Osteoblast (primary cell): Measurements from ENCODE around the gene LRP10. TPM values are rescaled to one million over a fixed set of nuclear protein-coding genes. Genes with fewer than 3 reads are reported as not detected.
A peak's percentile ranks its signal among the peaks of the same experiment; 100 is the strongest.

Experiments used
- DNase-seq: peaks from one replicate; pipeline ENCODE4 v3.0.0; 2011; ENCODE audit warnings: low spot score, mixed read lengths; ENCODE audit not compliant: insufficient read length; ENCODE audit errors: missing footprints
- H2AFZ ChIP-seq: 2 replicates; pipeline ENCODE4 v1.6.0; 2011; ENCODE audit warnings: mild to moderate bottlenecking, low read length
- H3K27ac ChIP-seq: 2 replicates; pipeline ENCODE4 v1.5.1; 2011; ENCODE audit warnings: mild to moderate bottlenecking, low read depth, low read length, moderate library complexity
- H3K27me3 ChIP-seq: 2 replicates; pipeline ENCODE4 v1.6.0; 2012; ENCODE audit warnings: mild to moderate bottlenecking, control low read depth, inconsistent platforms, low read length, moderate library complexity; ENCODE audit not compliant: insufficient read depth
- H3K36me3 ChIP-seq: 2 replicates; pipeline ENCODE4 v1.5.1; 2011; ENCODE audit warnings: mild to moderate bottlenecking, low read length, control low read depth, moderate library complexity; ENCODE audit not compliant: insufficient read depth
- H3K4me1 ChIP-seq: 2 replicates; pipeline ENCODE4 v1.5.1; 2011; ENCODE audit warnings: mild to moderate bottlenecking, low read length, control low read depth, moderate library complexity; ENCODE audit not compliant: insufficient read depth
- H3K4me2 ChIP-seq: 2 replicates; pipeline ENCODE4 v1.6.0; 2011; ENCODE audit warnings: mild to moderate bottlenecking, low read length; ENCODE audit not compliant: insufficient read depth
- H3K4me3 ChIP-seq: fragments of 200-600 bp; sonication (generic); 3 replicates; pipeline ENCODE4 v1.5.1; 2012; ENCODE audit warnings: mild to moderate bottlenecking, low read length, inconsistent platforms; ENCODE audit not compliant: insufficient read depth
- H3K79me2 ChIP-seq: 2 replicates; pipeline ENCODE4 v1.6.0; 2012; ENCODE audit warnings: mild to moderate bottlenecking, low read length, control low read depth, inconsistent platforms; ENCODE audit not compliant: insufficient read depth
- H3K9me3 ChIP-seq: 2 replicates; pipeline ENCODE4 v1.5.1; 2011; ENCODE audit warnings: low read depth, low read length, control low read depth
- H4K20me1 ChIP-seq: 2 replicates; pipeline ENCODE4 v1.6.0; 2012; ENCODE audit warnings: mild to moderate bottlenecking, low read length, control low read depth; ENCODE audit not compliant: insufficient read depth
- CTCF ChIP-seq: IDR thresholded peaks from 2 replicates; pipeline ENCODE4 v1.5.1; 2011; ENCODE audit warnings: mild to moderate bottlenecking, low read depth, low read length, moderate library complexity; ENCODE audit errors: extremely low read depth
- total RNA-seq: library from RNA; depleted of rRNA; stranded (reverse); fragments of >200 nt; gene quantifications from 2 replicates; pipeline ENCODE4 v1.2.3, GENCODE V29; 2012

LRP10 gene
- total RNA-seq, 1 donor = 147 TPM

GRCh38 chr14:22923746-22924145, 52.2 kb downstream of the LRP10 start:
- Histone ChIP-seq H3K4me2 (no peak overlapping the region), H3K36me3 (peaks cover 68% of the 10 kb centered on the region), H3K79me2 (peaks cover 18% of the 10 kb centered on the region), H3K27me3 (no peaks in the 10 kb centered on the region), H3K4me3 (no peak overlapping the region), H3K4me1 (peaks cover 16% of the 10 kb centered on the region), H3K27ac (no peak overlapping the region), H2AFZ (no peak overlapping the region), H3K9me3 (no peaks in the 10 kb centered on the region), H4K20me1 (no peaks in the 10 kb centered on the region)
- TF ChIP-seq CTCF = no peak
- no peak for DNase-seq

GRCh38 chr14:22925513-22925912, 54.0 kb downstream of the LRP10 start:
- Histone ChIP-seq H3K4me3 (no peak overlapping the region), H3K9me3 (no peaks in the 10 kb centered on the region), H3K27me3 (no peaks in the 10 kb centered on the region), H3K27ac (no peak overlapping the region), H3K4me2 (no peak overlapping the region), H4K20me1 (no peaks in the 10 kb centered on the region), H3K36me3 (peaks cover 61% of the 10 kb centered on the region), H2AFZ (no peak overlapping the region), H3K4me1 (peaks cover 17% of the 10 kb centered on the region), H3K79me2 (peaks cover 23% of the 10 kb centered on the region)
- no peak for TF ChIP-seq CTCF
- no peak for DNase-seq

- H3K4me3 ChIP-seq = no peak overlapping the region
- no peak overlapping the region for H3K27ac ChIP-seq
- no peak for DNase-seq
- H3K4me2 ChIP-seq = no peak overlapping the region
- H4K20me1 ChIP-seq = no peaks in the 10 kb centered on the region
- peaks cover 23% of the 10 kb centered on the region for H3K79me2 ChIP-seq
- H2AFZ ChIP-seq = no peak overlapping the region
- no peak for TF ChIP-seq CTCF
- peaks cover 53% of the 10 kb centered on the region for H3K36me3 ChIP-seq
- no peaks in the 10 kb centered on the region for H3K9me3 ChIP-seq
- no peaks in the 10 kb centered on the region for H3K27me3 ChIP-seq
- peaks cover 17% of the 10 kb centered on the region for H3K4me1 ChIP-seq
Measured at GRCh38 chr14:22926316-22926715, 54.8 kb downstream of the LRP10 start.

- Histone ChIP-seq H3K4me2 (peak overlapping the region; percentile 98), H3K4me3 (peak overlapping the region; percentile 91), H3K36me3 (peaks cover 37% of the 10 kb centered on the region), H2AFZ (peak overlapping the region; percentile 89), H3K27me3 (no peaks in the 10 kb centered on the region), H3K4me1 (peaks cover 17% of the 10 kb centered on the region), H4K20me1 (no peaks in the 10 kb centered on the region), H3K27ac (peak overlapping the region; percentile 86), H3K9me3 (no peaks in the 10 kb centered on the region), H3K79me2 (peaks cover 23% of the 10 kb centered on the region)
- no peak for TF ChIP-seq CTCF
- no peak for DNase-seq
Measured at GRCh38 chr14:22928237-22929103, 56.9 kb downstream of the LRP10 start.
